Upper lobe of left lung (tissue), 6 donors: ENCODE data around the gene OTOGL. TPM values are rescaled to one million over a fixed set of nuclear protein-coding genes. Genes with fewer than 3 reads are reported as not detected.
"Not testable (repeated sequence)": the region's sequence is repeated elsewhere in the genome, so short reads cannot be mapped to it uniquely, and the experiment has no call there.

ENCODE experiments used
- ATAC-seq, 2 donors: fragments of 200-7000 bp; cut with Tn5 transposase; one replicate each; pipeline ENCODE4 v1.9.1; 2022; ENCODE audit warnings: mild to moderate bottlenecking in 2 of 2, moderate library complexity in 2 of 2; ENCODE audit not compliant: low FRiP score in 2 of 2
- DNase-seq, 2 donors: peaks; one replicate each; pipeline ENCODE4 v3.0.0-alpha.2; 2019 to 2020
- H3K27ac ChIP-seq, 4 donors: fragments of 200-600 bp; sonication (generic); one replicate each; pipeline ENCODE4 v1.5.1; 2016 to 2019
- H3K27me3 ChIP-seq, 4 donors: fragments of 200-600 bp; sonication (generic); one replicate each; pipeline ENCODE4 v1.5.1; 2017 to 2019
- H3K36me3 ChIP-seq, 4 donors: fragments of 200-600 bp; sonication (generic); one replicate each; pipeline ENCODE4 v1.5.1; 2016 to 2019
- H3K4me1 ChIP-seq, 4 donors: fragments of 200-600 bp; sonication (generic); one replicate each; pipeline ENCODE4 v1.5.1; 2018 to 2019
- H3K4me3 ChIP-seq, 4 donors: fragments of 200-600 bp; sonication (generic); one replicate each; pipeline ENCODE4 v1.5.1; 2017 to 2019; ENCODE audit warnings: mild to moderate bottlenecking in 2 of 4, moderate library complexity in 1 of 4
- H3K9me3 ChIP-seq, 4 donors: fragments of 200-600 bp; sonication (generic); one replicate each; pipeline ENCODE4 v1.5.1; 2018 to 2019
- EP300 ChIP-seq, 4 donors: sonication (generic); formaldehyde crosslinking; IDR thresholded peaks; one replicate each; pipeline ENCODE4 v1.5.1; 2017; ENCODE audit warnings: antibody characterized with exemption in 4 of 4, control low read depth in 2 of 4
- POLR2A ChIP-seq, 4 donors: fragments of 450-650 bp; IDR thresholded peaks; one replicate each; pipeline ENCODE4 v1.5.1; 2016 to 2017; ENCODE audit warnings: antibody characterized with exemption in 4 of 4, mild to moderate bottlenecking in 2 of 4
- POLR2AphosphoS5 ChIP-seq, 2 donors: sonication (generic); formaldehyde crosslinking; IDR thresholded peaks; one replicate each; pipeline ENCODE4 v1.5.1; 2017; ENCODE audit warnings: antibody characterized with exemption in 2 of 2
- WGBS, 2 donors: methylation state at CpG; one replicate each; pipeline ENCODE4 v1.1.5; 2017 to 2018; 5-methylcytosine and 5-hydroxymethylcytosine counted together
- total RNA-seq, 6 donors: library from RNA; depleted of rRNA in 4 of 6; stranded (reverse); fragments of >200 nt in 4 of 6; gene quantifications; one replicate each; pipeline versions ENCODE4 v1.1.0 to v1.2.1, GENCODE V29; 2016 to 2021
- TF ChIP-seq, protein P1 (sequence below), 6 experiments: fragments of 450-650 bp in 4 of 6; fragments of 200-600 bp in 2 of 6; sonication (generic) in 2 of 6; IDR thresholded peaks; one replicate each; pipeline ENCODE4 v1.5.1; 2016 to 2019; ENCODE audit warnings: antibody characterized with exemption in 6 of 6
- donor health status: DM: no; HTN: no; CAD: no; lungs with moderate emphysema.
- donor health status: DM: no; HTN: yes; CAD: no; lungs with severe emphysema.

Gene OTOGL
- total RNA-seq, 6 donors from 2014 or later = 0.10 to 3.1 (median 0.21) TPM

DNA sequence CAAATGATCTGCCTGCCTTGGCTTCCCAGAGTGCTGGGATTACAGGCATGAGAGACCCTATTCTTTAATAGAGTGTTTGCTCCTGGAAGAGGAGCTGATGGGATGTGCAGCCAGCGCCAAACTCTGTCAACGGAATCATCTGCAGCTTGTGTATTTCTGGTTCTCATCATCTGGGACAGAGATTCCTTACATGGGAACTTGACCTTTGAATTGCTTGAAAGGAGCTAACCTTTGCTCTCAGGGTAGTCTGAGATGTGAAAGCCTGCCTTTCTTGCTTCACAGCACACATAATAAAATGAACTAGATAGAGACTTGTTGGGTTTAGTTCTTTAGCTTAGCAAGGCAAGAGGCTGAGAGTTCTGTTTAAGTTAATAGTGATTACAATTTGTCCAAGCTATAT lies 120.0 kb downstream of the OTOGL start:
- Histone ChIP-seq H3K4me1 (peaks cover 0 to 6% (median 0%) of the 10 kb centered on the region in 4 donors), H3K36me3 (no peaks in the 10 kb centered on the region), H3K9me3 (no peaks in the 10 kb centered on the region), H3K27me3 (no peaks in the 10 kb centered on the region), H3K27ac (no peak overlapping the region), H3K4me3 (no peak overlapping the region)
- TF ChIP-seq, protein P1, sequence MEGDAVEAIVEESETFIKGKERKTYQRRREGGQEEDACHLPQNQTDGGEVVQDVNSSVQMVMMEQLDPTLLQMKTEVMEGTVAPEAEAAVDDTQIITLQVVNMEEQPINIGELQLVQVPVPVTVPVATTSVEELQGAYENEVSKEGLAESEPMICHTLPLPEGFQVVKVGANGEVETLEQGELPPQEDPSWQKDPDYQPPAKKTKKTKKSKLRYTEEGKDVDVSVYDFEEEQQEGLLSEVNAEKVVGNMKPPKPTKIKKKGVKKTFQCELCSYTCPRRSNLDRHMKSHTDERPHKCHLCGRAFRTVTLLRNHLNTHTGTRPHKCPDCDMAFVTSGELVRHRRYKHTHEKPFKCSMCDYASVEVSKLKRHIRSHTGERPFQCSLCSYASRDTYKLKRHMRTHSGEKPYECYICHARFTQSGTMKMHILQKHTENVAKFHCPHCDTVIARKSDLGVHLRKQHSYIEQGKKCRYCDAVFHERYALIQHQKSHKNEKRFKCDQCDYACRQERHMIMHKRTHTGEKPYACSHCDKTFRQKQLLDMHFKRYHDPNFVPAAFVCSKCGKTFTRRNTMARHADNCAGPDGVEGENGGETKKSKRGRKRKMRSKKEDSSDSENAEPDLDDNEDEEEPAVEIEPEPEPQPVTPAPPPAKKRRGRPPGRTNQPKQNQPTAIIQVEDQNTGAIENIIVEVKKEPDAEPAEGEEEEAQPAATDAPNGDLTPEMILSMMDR (IDR thresholded peaks at IDR 0.05) = no peak
- TF ChIP-seq POLR2AphosphoS5 (IDR thresholded peaks at IDR 0.05) (no peak), POLR2A (IDR thresholded peaks at IDR 0.05) (no peak), EP300 (IDR thresholded peaks at IDR 0.05) (no peak)
- 56 to 79% methylated on average over 2 of the region's 2 CpGs for WGBS, 2 donors
- ATAC-seq (no peak), DNase-seq (no peak)

DNA sequence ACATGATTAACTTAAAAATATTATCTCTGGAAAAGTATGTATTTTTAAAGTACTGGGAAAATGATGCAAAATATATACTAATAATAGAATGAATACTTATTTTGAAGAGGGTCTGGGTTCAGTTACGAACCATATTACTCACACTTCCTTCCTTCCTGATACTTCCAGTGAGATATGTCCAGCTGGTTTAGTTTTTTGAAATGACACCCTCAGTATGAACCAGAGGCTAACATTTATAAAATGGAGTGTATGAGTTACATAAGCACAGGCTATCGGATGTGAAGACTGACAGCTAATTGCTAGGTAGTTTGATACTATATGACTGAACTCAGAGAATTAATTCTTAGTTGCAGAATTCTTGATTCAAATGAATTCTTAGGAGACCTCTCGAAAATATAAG lies 122.9 kb downstream of the OTOGL start:
- Histone ChIP-seq H3K27ac (no peak overlapping the region), H3K4me3 (no peak overlapping the region), H3K36me3 (no peaks in the 10 kb centered on the region), H3K9me3 (no peaks in the 10 kb centered on the region), H3K4me1 (no peaks in the 10 kb centered on the region), H3K27me3 (no peaks in the 10 kb centered on the region)
- TF ChIP-seq POLR2AphosphoS5 (IDR thresholded peaks at IDR 0.05) = no peak
- TF ChIP-seq EP300 (IDR thresholded peaks at IDR 0.05) = no peak
- TF ChIP-seq, protein P1 (IDR thresholded peaks at IDR 0.05) = no peak
- TF ChIP-seq POLR2A (IDR thresholded peaks at IDR 0.05) = no peak
- DNase-seq (no peak), ATAC-seq (no peak)
- WGBS, 2 donors = 61 to 67% methylated on average over 3 of the region's 3 CpGs

DNA sequence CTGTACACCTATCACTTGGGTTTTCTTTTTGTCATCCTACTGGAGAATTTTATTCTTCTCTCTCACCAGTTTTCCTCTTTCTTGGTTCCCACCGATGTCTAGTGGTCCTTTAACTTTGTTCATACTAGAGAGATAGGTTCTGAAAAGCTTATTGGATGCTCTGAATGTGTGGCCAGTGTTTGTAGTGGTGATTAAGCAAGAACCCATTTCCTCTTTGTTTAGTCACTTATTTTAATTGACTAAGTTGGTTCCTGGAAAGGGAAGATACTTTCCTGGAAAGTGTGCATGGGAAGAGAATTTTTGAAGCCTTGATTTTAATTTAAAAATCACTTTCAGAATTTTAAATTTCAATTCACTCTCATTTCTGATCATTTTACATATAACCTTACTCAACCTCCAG lies 127.2 kb downstream of the OTOGL start:
- H3K27ac ChIP-seq = no peak overlapping the region

DNA sequence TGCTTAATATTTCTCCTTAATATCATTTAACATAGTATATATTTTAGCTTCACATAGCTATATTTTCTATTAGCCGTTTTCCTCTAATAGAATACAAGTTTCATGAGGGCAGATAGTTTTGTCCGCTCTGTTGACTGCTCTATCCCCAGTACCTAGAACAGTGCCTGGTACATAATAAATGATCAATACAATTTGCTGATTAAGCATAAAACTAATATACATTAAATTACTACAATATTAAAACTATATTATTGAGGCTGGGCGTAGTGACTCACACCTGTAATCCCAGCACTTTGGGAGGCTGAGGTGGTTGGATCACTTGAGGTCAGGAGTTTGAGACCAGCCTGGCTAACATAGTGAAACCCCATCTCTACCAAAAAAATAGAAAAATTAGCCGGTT lies 128.6 kb downstream of the OTOGL start:
- not testable (repeated sequence) for ATAC-seq, H3K9me3 ChIP-seq, H3K27ac ChIP-seq, H3K27me3 ChIP-seq, H3K36me3 ChIP-seq, H3K4me3 ChIP-seq, DNase-seq, H3K4me1 ChIP-seq
- 96 to 97% methylated on average over 4 of the region's 4 CpGs for WGBS, 2 donors

More for the DNA sequence above, 127.2 kb downstream of the OTOGL start:
- Histone ChIP-seq H3K27me3 (no peaks in the 10 kb centered on the region), H3K4me1 (peaks cover 0 to 9% (median 5%) of the 10 kb centered on the region in 4 donors), H3K9me3 (no peaks in the 10 kb centered on the region), H3K4me3 (no peak overlapping the region), H3K36me3 (no peaks in the 10 kb centered on the region)
- TF ChIP-seq, protein P1 (IDR thresholded peaks at IDR 0.05) = no peak
- TF ChIP-seq POLR2AphosphoS5 (IDR thresholded peaks at IDR 0.05) (no peak), EP300 (IDR thresholded peaks at IDR 0.05) (no peak), POLR2A (IDR thresholded peaks at IDR 0.05) (no peak)
- DNase-seq (no peak), ATAC-seq (no peak)
- WGBS, 2 donors = 30 to 42% methylated on average over 1 of the region's 1 CpG

DNA sequence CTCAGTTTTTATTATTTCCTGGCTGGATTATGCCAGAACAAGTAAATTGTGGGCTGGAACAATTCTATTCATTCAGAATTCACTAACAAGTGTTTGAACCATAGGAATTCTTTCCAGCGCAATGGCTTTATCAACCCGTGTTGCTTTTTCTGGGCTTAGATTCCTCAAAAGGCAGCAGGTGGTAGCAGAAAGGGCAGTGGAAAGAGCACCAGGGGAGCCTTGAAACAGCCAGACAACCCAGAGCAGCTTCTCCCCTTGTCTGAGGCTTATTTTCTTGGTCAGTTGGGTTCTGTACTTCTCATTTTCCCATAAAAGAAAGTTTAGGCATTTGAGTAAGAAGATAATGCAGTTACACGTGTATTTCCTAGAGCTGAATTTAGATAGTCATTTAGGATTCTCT lies 130.7 kb downstream of the OTOGL start:
- ATAC-seq = no peak

More for the DNA sequence above, 130.7 kb downstream of the OTOGL start:
- Histone ChIP-seq H3K4me1 (peaks cover 0 to 9% (median 5%) of the 10 kb centered on the region in 4 donors), H3K9me3 (no peaks in the 10 kb centered on the region), H3K27ac (no peak overlapping the region), H3K36me3 (no peaks in the 10 kb centered on the region), H3K27me3 (no peaks in the 10 kb centered on the region), H3K4me3 (no peak overlapping the region)
- no peak for DNase-seq
- WGBS, 2 donors = 41% methylated on average over 3 of the region's 3 CpGs
- TF ChIP-seq, protein P1 (IDR thresholded peaks at IDR 0.05) = no peak
- TF ChIP-seq EP300 (IDR thresholded peaks at IDR 0.05) (no peak), POLR2AphosphoS5 (IDR thresholded peaks at IDR 0.05) (no peak), POLR2A (IDR thresholded peaks at IDR 0.05) (no peak)
